Epithelial cell of proximal tubule (primary cell): ENCODE measurements around the gene CFAP46. TPM values are rescaled to one million over a fixed set of nuclear protein-coding genes. Genes with fewer than 3 reads are reported as not detected.

Experiments used
- DNase-seq: peaks from one replicate; pipeline ENCODE4 v3.0.0-alpha.2; 2011; ENCODE audit warnings: low read depth
- H3K4me3 ChIP-seq: 2 replicates; pipeline ENCODE4 v1.5.1; 2011; ENCODE audit warnings: low read depth, mild to moderate bottlenecking, low read length
- total RNA-seq: library from RNA; depleted of rRNA; stranded (reverse); fragments of >200 nt; gene quantifications from 2 replicates; pipeline ENCODE4 v1.2.3, GENCODE V29; 2015
- TF ChIP-seq, protein P1 (sequence below): conservative IDR thresholded peaks from 2 replicates; pipeline ENCODE4 v1.5.1; 2012; ENCODE audit warnings: low read depth, mild to moderate bottlenecking, low read length

Gene CFAP46
- total RNA-seq, 1 donor from 2014 or later: 2.2 TPM

DNA sequence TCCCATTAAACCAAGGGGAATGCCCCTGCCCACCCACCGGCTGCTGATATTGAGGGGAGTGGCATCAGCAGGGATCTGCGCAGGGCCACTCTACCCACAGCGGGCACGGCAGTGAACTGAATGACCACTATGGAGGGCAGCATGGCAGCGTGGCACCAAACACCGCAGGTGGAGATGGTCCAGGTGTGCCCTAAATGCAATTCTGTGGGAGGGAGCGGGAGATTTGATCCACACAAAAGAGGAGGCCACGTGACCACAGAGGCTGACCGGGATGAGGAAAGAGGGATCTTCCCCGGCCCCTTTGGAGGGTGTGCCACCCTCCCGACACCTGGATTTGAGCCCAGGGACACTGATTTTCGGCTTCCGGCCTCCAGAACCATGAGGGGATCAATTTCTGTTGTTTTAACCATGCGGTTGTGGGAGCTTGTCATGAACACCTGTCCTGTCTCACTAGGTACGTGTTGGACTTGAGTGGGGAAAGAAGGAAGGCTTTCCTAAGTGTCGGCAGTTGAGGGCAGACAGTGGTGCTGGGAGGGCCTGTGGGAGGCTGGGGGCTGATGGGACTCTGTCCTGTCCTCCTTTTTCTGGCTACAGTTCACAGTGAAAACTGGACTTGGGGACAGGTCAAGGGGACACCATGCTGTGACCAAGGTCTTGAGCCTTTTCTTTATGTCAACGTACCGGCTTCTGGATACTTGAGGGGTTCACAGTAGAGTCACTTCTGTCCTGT, 66.1 kb downstream of the CFAP46 start:
- no peak overlapping the region for H3K4me3 ChIP-seq
- TF ChIP-seq, protein P1, sequence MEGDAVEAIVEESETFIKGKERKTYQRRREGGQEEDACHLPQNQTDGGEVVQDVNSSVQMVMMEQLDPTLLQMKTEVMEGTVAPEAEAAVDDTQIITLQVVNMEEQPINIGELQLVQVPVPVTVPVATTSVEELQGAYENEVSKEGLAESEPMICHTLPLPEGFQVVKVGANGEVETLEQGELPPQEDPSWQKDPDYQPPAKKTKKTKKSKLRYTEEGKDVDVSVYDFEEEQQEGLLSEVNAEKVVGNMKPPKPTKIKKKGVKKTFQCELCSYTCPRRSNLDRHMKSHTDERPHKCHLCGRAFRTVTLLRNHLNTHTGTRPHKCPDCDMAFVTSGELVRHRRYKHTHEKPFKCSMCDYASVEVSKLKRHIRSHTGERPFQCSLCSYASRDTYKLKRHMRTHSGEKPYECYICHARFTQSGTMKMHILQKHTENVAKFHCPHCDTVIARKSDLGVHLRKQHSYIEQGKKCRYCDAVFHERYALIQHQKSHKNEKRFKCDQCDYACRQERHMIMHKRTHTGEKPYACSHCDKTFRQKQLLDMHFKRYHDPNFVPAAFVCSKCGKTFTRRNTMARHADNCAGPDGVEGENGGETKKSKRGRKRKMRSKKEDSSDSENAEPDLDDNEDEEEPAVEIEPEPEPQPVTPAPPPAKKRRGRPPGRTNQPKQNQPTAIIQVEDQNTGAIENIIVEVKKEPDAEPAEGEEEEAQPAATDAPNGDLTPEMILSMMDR: no peak
- no peak for DNase-seq

DNA sequence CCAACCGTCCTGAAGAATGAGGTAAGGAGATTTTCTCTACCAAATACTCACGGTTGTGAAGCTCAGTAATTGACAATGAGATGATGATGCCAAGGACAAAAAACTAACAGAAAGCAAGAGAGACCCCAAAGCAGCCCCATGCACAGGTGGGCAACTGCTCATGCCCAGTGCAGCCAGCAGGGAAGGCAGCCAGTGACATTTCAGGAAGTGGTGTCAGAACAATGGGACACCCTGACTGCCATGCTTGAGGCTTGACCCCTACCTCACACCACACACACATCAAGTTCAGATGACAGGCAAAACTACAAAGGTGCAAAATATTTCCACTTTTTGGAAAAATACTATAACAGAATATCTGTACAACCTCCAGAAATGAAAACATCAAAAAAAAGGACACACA, 66.9 kb downstream of the CFAP46 start:
- TF ChIP-seq, protein P1: no peak

DNA sequence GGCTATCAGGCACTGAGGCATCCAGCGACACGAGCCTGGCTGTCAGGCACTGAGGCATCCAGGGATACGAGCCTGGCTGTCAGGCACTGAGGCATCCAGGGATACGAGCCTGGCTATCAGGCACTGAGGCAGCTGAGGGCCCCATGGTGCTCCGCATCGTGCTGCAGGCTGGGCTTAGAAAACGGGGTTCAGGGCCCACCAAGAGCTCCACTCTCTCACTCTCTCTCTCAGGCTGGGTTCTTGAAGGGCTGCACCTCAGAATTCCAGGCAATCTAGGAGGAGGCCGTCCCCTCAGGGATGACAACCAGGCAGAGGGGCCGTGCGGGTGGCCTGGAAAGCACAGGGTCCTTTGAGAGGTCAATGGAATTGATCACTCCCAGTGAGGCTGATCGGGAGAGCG, 69.0 kb downstream of the CFAP46 start:
- DNase-seq: no peak
- TF ChIP-seq, protein P1: no peak
- no peak overlapping the region for H3K4me3 ChIP-seq

More for the DNA sequence above, 66.9 kb downstream of the CFAP46 start:
- no peak for DNase-seq
- no peak overlapping the region for H3K4me3 ChIP-seq

DNA sequence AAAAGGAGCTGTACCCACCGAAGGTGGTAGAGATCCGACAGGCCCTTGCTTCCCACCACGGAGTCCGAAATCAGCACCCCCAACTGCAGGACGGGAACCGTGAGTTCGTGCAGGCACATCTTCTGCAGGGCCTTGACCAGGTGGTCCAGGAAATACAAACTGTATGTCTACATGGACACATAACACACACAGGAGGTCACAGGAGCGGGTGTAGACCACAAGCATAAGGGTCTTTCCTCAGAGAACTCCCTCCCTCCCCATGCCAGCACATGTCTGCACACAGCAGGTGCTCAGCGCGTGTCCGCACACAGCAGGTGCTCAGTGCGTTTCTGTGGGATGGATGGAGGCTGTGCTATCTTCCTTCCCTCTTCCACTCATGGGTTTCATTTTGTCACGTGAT, 69.7 kb downstream of the CFAP46 start:
- H3K4me3 ChIP-seq: no peak overlapping the region
- no peak for DNase-seq
- TF ChIP-seq, protein P1: no peak

DNA sequence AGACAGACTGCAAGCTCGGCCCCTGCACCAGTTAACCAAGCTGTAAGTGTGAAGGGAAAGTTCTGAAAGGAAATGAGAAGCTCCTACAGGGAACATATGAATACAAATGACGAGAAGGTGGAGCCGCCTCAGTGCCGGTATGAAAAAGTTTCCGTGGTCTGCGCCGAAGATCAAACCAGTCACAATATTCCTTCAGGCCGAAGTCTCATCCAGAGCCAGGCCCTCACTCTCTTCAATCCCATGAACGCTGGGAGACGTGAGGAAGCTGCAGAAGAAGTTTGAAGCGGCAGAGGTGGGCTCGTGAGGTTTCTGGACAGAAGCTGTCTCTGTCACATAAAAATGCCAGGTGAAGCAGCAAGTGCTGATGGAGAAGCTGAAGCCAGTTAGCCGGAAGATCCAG, 71.9 kb downstream of the CFAP46 start:
- TF ChIP-seq, protein P1: no peak
- no peak for DNase-seq

DNA sequence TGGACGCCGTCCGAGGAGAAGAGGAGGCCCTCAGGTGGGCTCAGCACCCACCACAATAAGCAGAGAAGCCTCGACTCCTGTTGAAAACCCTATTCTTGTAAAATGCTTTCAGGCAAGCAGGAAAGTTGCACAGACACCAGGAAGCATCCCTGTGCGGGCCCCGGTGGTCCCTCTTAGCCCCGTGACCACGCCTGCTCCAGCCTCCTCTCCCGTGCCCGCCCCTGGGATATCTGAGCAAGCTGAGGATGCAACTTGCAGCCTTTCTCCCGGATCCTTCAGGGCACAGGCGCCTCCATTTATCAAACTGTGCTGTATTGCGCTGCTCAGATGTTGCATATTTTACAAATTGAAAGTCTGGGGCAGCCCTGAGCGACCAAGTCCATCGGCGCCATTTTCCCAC, 72.7 kb downstream of the CFAP46 start:
- H3K4me3 ChIP-seq: no peak overlapping the region
- DNase-seq: no peak
- TF ChIP-seq, protein P1: no peak

More for the DNA sequence above, 71.9 kb downstream of the CFAP46 start:
- no peak overlapping the region for H3K4me3 ChIP-seq

DNA sequence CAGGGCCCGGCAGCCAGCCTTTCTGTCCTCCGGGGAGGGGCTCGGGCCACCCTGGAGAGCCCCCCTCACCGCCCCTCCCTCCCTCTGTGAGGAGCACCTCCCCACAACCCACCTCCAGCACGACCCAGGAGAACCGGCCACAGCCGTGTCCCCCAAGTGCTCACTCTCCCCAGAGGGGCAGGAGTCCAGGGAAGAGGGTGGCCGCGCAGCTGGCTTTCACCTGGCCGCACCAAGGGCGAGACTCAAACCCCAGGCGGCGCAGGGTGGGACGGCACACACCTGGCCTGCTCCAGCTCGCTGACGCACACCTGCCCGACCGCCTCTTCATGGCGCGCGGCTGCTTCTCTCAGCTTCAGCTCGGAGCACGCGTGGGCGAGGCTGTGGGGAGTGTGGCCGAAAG, 73.4 kb downstream of the CFAP46 start:
- no peak for DNase-seq
- TF ChIP-seq, protein P1: no peak
- H3K4me3 ChIP-seq: no peak overlapping the region
